Loucy (cell line): ENCODE results near the gene MXRA8.

ENCODE experiments used
- H2AFZ ChIP-seq: fragments of 200-600 bp; sonication (generic); 2 replicates; pipeline ENCODE4 v1.6.0; 2016; ENCODE audit warnings: antibody characterized with exemption, mild to moderate bottlenecking, low read length, moderate library complexity
- H3F3A ChIP-seq: fragments of 200-600 bp; 2 replicates; pipeline ENCODE4 v1.6.0; 2016; ENCODE audit warnings: antibody characterized with exemption, low read depth, mild to moderate bottlenecking
- H3K27me3 ChIP-seq: fragments of 200-600 bp; sonication (generic); 2 replicates; pipeline ENCODE4 v1.6.1; 2014; ENCODE audit warnings: low read length, mild to moderate bottlenecking; ENCODE audit not compliant: insufficient read depth, poor library complexity, severe bottlenecking
- H3K36me3 ChIP-seq: fragments of 200-600 bp; sonication (generic); 2 replicates; pipeline ENCODE4 v1.6.1; 2016; ENCODE audit warnings: low read length; ENCODE audit not compliant: insufficient read depth
- H3K4me1 ChIP-seq: fragments of 200-600 bp; sonication (generic); 2 replicates; pipeline ENCODE4 v1.5.1; 2014; ENCODE audit warnings: low read length, mild to moderate bottlenecking; ENCODE audit not compliant: insufficient read depth, poor library complexity, severe bottlenecking
- H3K4me2 ChIP-seq: fragments of 200-600 bp; sonication (generic); 2 replicates; pipeline ENCODE4 v1.6.0; 2014; ENCODE audit warnings: antibody characterized with exemption, low read length, low read depth, mild to moderate bottlenecking; ENCODE audit not compliant: poor library complexity, severe bottlenecking
- H3K4me3 ChIP-seq: fragments of 200-600 bp; sonication (generic); 2 replicates; pipeline ENCODE4 v1.5.1; 2014; ENCODE audit warnings: low read length, mild to moderate bottlenecking, mixed read lengths; ENCODE audit not compliant: poor library complexity, severe bottlenecking
- H3K79me2 ChIP-seq: fragments of 200-600 bp; sonication (generic); 2 replicates; pipeline ENCODE4 v1.6.1; 2014; ENCODE audit warnings: low read length; ENCODE audit not compliant: insufficient read depth
- H3K9ac ChIP-seq: fragments of 200-600 bp; sonication (generic); 2 replicates; pipeline ENCODE4 v1.6.0; 2014; ENCODE audit warnings: mild to moderate bottlenecking, low read depth, low read length, moderate library complexity; ENCODE audit not compliant: poor library complexity, severe bottlenecking
- H3K9me2 ChIP-seq: fragments of 200-600 bp; sonication (generic); replicated peaks from 2 replicates; pipeline ENCODE4 v1.6.1; 2016; ENCODE audit warnings: low read depth, low read length, mixed read lengths
- H3K9me3 ChIP-seq: fragments of 200-600 bp; sonication (generic); 2 replicates; pipeline ENCODE4 v1.6.1; 2014; ENCODE audit warnings: mild to moderate bottlenecking, antibody characterized with exemption, low read length, low read depth; ENCODE audit not compliant: insufficient read depth
- H4K20me1 ChIP-seq: fragments of 200-600 bp; sonication (generic); 2 replicates; pipeline ENCODE4 v1.6.0; 2014; ENCODE audit warnings: antibody characterized with exemption, low read length, mild to moderate bottlenecking; ENCODE audit not compliant: insufficient read depth, poor library complexity, severe bottlenecking
- EZH2phosphoT487 ChIP-seq: fragments of 200-600 bp; IDR thresholded peaks from 2 replicates; pipeline ENCODE4 v1.6.1; 2018; ENCODE audit warnings: antibody characterized with exemption, mild to moderate bottlenecking, moderate library complexity, borderline replicate concordance
- TF ChIP-seq, protein P1 (sequence below): fragments of 200-600 bp; sonication (generic); conservative IDR thresholded peaks from 2 replicates; pipeline ENCODE4 v1.5.1; 2014; ENCODE audit warnings: mild to moderate bottlenecking, antibody characterized with exemption, low read length

MXRA8 gene, protein sequence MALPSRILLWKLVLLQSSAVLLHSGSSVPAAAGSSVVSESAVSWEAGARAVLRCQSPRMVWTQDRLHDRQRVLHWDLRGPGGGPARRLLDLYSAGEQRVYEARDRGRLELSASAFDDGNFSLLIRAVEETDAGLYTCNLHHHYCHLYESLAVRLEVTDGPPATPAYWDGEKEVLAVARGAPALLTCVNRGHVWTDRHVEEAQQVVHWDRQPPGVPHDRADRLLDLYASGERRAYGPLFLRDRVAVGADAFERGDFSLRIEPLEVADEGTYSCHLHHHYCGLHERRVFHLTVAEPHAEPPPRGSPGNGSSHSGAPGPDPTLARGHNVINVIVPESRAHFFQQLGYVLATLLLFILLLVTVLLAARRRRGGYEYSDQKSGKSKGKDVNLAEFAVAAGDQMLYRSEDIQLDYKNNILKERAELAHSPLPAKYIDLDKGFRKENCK

DNA sequence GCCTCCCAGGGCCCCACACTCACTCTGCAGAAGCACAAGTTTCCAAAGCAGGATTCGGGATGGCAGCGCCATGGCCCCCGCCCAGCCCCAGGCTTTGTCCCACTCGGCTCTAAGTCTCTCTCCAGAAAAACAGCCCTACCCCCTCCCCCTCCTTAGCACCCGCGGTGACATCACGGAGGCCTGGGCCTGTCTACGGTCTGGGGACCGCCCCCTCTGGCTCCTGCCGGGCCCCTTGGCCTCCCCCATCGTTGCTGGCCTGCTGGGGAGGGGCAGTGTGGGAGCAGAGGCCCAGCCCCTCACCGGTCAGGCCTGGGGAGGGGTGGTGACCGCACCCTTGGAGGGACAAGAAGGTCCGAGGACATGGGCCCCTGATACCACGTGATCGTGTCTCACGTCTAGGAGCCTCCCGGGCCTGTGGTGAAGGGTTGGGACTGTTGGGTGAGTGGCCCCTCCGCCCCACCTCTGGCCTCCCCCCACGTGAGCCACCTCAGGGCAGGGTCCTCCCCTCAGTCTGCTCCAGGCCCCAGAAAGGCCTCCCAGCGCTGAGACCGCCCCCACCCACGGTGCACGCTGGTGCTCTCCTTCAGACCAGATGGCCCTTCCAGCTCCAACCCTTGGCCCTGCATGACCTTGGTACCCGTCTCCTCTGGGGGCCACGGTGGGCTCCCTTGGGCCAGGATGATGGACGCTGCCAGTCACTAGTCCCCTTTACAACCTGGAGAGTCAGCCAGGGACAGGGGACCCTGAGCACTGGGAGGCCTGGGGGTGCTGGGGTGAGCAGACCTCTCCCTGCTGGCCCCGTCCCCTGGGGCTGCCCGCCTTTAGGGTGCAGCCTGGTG lies at the start of gene MXRA8:
Gene MXRA8, minus strand, starts transcription at position 123 of the 839 bp plus-strand sequence. Its CDS starts 51 bp downstream, at position 72.
- H3K9ac ChIP-seq = no peak within 1 kb of the TSS
- no peaks in the 10 kb centered on the region for H3K9me3 ChIP-seq
- no peaks in the 10 kb centered on the region for H3K79me2 ChIP-seq
- H3K4me1 ChIP-seq = no peaks in the 10 kb centered on the region
- TF ChIP-seq, protein P1, sequence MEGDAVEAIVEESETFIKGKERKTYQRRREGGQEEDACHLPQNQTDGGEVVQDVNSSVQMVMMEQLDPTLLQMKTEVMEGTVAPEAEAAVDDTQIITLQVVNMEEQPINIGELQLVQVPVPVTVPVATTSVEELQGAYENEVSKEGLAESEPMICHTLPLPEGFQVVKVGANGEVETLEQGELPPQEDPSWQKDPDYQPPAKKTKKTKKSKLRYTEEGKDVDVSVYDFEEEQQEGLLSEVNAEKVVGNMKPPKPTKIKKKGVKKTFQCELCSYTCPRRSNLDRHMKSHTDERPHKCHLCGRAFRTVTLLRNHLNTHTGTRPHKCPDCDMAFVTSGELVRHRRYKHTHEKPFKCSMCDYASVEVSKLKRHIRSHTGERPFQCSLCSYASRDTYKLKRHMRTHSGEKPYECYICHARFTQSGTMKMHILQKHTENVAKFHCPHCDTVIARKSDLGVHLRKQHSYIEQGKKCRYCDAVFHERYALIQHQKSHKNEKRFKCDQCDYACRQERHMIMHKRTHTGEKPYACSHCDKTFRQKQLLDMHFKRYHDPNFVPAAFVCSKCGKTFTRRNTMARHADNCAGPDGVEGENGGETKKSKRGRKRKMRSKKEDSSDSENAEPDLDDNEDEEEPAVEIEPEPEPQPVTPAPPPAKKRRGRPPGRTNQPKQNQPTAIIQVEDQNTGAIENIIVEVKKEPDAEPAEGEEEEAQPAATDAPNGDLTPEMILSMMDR = no peak
- TF ChIP-seq EZH2phosphoT487 = no peak
- no peak within 1 kb of the TSS for H3K4me2 ChIP-seq
- no peak within 1 kb of the TSS for H2AFZ ChIP-seq
- no peaks in the 10 kb centered on the region for H3K36me3 ChIP-seq
- H3K4me3 ChIP-seq = no peak within 1 kb of the TSS
- H3F3A ChIP-seq = no peaks in the 10 kb centered on the region
- no peaks in the 10 kb centered on the region for H4K20me1 ChIP-seq
- H3K27me3 ChIP-seq = no peaks in the 10 kb centered on the region
- H3K9me2 ChIP-seq = no peaks in the 10 kb centered on the region

DNA sequence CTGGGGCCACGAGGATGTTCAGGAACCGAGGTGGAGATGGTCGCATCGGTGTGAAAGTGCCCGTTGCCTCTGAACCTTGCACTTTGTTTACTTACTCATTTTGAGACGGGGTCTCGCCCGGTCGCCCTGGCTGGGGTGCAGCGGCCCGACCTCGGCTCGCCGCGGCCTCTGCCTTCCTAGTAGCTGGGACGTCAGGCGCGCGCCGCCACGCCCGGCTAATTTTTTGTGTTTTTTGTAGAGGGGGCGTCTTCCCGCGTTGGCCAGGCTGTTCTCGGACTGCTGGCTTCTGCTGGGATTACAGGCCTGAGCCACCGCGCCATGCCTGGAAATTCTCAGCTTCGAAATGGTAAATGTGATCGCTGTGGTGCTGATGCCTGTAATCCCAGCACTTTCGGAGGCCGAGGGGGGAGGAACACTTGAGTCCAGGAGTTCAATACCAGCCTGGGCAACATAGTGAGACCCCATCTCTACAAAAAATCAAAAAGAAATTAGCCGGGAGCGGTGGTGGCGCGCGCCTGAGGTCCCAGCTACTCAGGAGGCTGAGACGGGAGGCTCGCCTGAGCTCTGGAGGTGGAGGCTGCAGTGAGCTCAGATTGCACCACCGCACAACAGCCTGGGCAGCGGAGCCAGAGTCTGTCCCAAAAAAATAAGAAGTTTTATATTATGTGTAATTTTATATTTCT lies 49.4 kb upstream of the MXRA8 start:
- peaks cover 21% of the 10 kb centered on the region for H3K4me1 ChIP-seq
- peak overlapping the region; percentile 95 for H3K9ac ChIP-seq
- peak overlapping the region; percentile 7; the same call in 1 of the 2 replicates for H2AFZ ChIP-seq
- H4K20me1 ChIP-seq = peaks cover 33% of the 10 kb centered on the region
- H3F3A ChIP-seq = no peaks in the 10 kb centered on the region
- H3K36me3 ChIP-seq = peaks cover 18% of the 10 kb centered on the region; the same call in 1 of the 2 replicates
- no peak for TF ChIP-seq EZH2phosphoT487
- TF ChIP-seq, protein P1 = no peak
- no peaks in the 10 kb centered on the region for H3K9me2 ChIP-seq
- peak overlapping the region; percentile 99 for H3K4me3 ChIP-seq
- no peaks in the 10 kb centered on the region for H3K27me3 ChIP-seq
- H3K4me2 ChIP-seq = peak overlapping the region; percentile 87
- no peaks in the 10 kb centered on the region; the same call in 1 of the 2 replicates for H3K9me3 ChIP-seq
- H3K79me2 ChIP-seq = peaks cover 60% of the 10 kb centered on the region

- Histone ChIP-seq H3F3A (no peaks in the 10 kb centered on the region), H3K27me3 (no peaks in the 10 kb centered on the region), H3K4me2 (peak within 1 kb of the TSS; percentile 98), H3K4me3 (peak within 1 kb of the TSS; percentile 99), H3K9me3 (no peaks in the 10 kb centered on the region), H3K9ac (peak within 1 kb of the TSS; percentile 95), H3K9me2 (no peaks in the 10 kb centered on the region), H4K20me1 (peaks cover 38% of the 10 kb centered on the region), H3K36me3 (peaks cover 22% of the 10 kb centered on the region; the same call in 1 of the 2 replicates), H2AFZ (peak within 1 kb of the TSS; percentile 89), H3K79me2 (peaks cover 66% of the 10 kb centered on the region), H3K4me1 (peaks cover 24% of the 10 kb centered on the region)
- TF ChIP-seq, protein P1 = no peak
- no peak for TF ChIP-seq EZH2phosphoT487
These were observed 48.7 kb upstream of the MXRA8 start, which contains the start of gene MRPL20 for GRCh38 chr1:1406821-1407635. TSS of gene MRPL20 (minus strand) at chr1:1407293. CDS start at chr1:1407217, 76 bp downstream.
